Karpas-422 (cell line): ENCODE measurements around the gene HOXD9. TPM values are rescaled to one million over a fixed set of nuclear protein-coding genes. Genes with fewer than 3 reads are reported as not detected.

Experiments used
- DNase-seq: peaks from one replicate; pipeline ENCODE4 v3.0.0-alpha.2; 2015
- H2AFZ ChIP-seq: fragments of 200-600 bp; sonication (generic); 2 replicates; pipeline ENCODE4 v1.6.1; 2014; ENCODE audit warnings: antibody characterized with exemption, low read length, mixed read lengths
- H3K27ac ChIP-seq: fragments of 200-600 bp; sonication (generic); 2 replicates; pipeline ENCODE4 v1.5.1; 2014; ENCODE audit warnings: mild to moderate bottlenecking, low read length, moderate library complexity
- H3K27me3 ChIP-seq: fragments of 200-600 bp; sonication (generic); 2 replicates; pipeline ENCODE4 v1.6.1; 2014; ENCODE audit warnings: low read length, mixed read lengths
- H3K36me3 ChIP-seq: fragments of 200-600 bp; sonication (generic); 2 replicates; pipeline ENCODE4 v1.6.1; 2014; ENCODE audit warnings: low read length, mixed read lengths; ENCODE audit not compliant: insufficient read depth
- H3K4me1 ChIP-seq: fragments of 200-600 bp; sonication (generic); 2 replicates; pipeline ENCODE4 v1.6.1; 2014; ENCODE audit warnings: mild to moderate bottlenecking, low read length, mixed read lengths
- H3K4me2 ChIP-seq: fragments of 200-600 bp; sonication (generic); 2 replicates; pipeline ENCODE4 v1.6.1; 2014; ENCODE audit warnings: low read length, low read depth, mild to moderate bottlenecking; ENCODE audit not compliant: poor library complexity, severe bottlenecking
- H3K4me3 ChIP-seq: fragments of 200-600 bp; sonication (generic); 2 replicates; pipeline ENCODE4 v1.5.1; 2014; ENCODE audit warnings: mild to moderate bottlenecking, antibody characterized with exemption, low read length, mixed read lengths
- H3K79me2 ChIP-seq: fragments of 200-600 bp; sonication (generic); 2 replicates; pipeline ENCODE4 v1.6.1; 2014; ENCODE audit warnings: mild to moderate bottlenecking, low read length, mixed read lengths
- H3K9ac ChIP-seq: fragments of 200-600 bp; sonication (generic); 2 replicates; pipeline ENCODE4 v1.6.0; 2014; ENCODE audit warnings: low read length
- H3K9me2 ChIP-seq: fragments of 200-600 bp; sonication (generic), shearing (Covaris generic); replicated peaks from 2 replicates; pipeline ENCODE4 v1.6.0; 2014; ENCODE audit warnings: mild to moderate bottlenecking, low read length, moderate library complexity; ENCODE audit not compliant: insufficient read depth
- H3K9me3 ChIP-seq: fragments of 300-700, 200-600 bp; sonication (generic); 2 replicates; pipeline ENCODE4 v1.6.1; 2014; ENCODE audit warnings: low read length, mixed read lengths
- H4K20me1 ChIP-seq: fragments of 200-600 bp; sonication (generic); 2 replicates; pipeline ENCODE4 v1.6.1; 2014; ENCODE audit warnings: mild to moderate bottlenecking, antibody characterized with exemption, low read length, low read depth; ENCODE audit not compliant: insufficient read depth
- total RNA-seq: library from RNA; depleted of rRNA; stranded (reverse); fragments of >200 nt; shearing (Covaris generic); gene quantifications from 2 replicates; pipeline ENCODE4 v1.2.3, GENCODE V29; 2014; ENCODE audit warnings: low replicate concordance

HOXD9 gene
- total RNA-seq, 1 experiment from 2014 or later, result not detected

DNA sequence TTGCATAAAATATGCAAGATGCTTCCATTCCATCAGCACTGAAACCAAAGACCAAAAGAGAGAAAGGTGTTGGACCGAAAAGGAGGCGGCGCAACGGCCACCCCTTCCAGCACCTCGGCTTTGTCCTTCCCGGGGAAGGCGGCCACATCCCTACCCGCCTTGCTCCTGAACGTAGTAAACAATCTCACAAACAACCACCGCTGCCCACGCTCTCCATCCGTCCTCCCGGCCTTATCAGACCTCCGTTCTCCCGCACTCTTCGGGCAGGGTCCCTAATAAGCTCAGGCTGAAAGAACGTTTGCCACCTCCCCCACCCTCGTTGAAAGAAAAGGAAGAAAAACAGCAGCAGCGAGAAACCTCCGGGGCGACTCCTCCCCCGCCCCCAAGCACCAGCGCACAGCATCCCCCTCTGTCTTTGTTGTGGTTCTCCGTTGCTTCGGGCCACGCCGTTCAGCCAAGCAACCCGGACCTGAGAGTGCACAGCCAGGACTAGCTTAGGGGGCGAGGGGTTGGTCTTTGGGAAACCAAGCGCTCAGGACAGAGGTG is 43.2 kb upstream of the HOXD9 start:
- no peaks in the 10 kb centered on the region for H3K27me3 ChIP-seq
- no peaks in the 10 kb centered on the region for H3K4me1 ChIP-seq
- H3K9ac ChIP-seq, result no peak overlapping the region
- H3K36me3 ChIP-seq, result no peaks in the 10 kb centered on the region
- no peaks in the 10 kb centered on the region for H3K79me2 ChIP-seq
- H3K9me3 ChIP-seq, result no peaks in the 10 kb centered on the region
- no peak overlapping the region for H3K4me2 ChIP-seq
- H3K4me3 ChIP-seq, result no peak overlapping the region
- DNase-seq, result no peak
- no peaks in the 10 kb centered on the region for H3K9me2 ChIP-seq
- H2AFZ ChIP-seq, result no peak overlapping the region
- H4K20me1 ChIP-seq, result no peaks in the 10 kb centered on the region
- no peak overlapping the region for H3K27ac ChIP-seq

DNA sequence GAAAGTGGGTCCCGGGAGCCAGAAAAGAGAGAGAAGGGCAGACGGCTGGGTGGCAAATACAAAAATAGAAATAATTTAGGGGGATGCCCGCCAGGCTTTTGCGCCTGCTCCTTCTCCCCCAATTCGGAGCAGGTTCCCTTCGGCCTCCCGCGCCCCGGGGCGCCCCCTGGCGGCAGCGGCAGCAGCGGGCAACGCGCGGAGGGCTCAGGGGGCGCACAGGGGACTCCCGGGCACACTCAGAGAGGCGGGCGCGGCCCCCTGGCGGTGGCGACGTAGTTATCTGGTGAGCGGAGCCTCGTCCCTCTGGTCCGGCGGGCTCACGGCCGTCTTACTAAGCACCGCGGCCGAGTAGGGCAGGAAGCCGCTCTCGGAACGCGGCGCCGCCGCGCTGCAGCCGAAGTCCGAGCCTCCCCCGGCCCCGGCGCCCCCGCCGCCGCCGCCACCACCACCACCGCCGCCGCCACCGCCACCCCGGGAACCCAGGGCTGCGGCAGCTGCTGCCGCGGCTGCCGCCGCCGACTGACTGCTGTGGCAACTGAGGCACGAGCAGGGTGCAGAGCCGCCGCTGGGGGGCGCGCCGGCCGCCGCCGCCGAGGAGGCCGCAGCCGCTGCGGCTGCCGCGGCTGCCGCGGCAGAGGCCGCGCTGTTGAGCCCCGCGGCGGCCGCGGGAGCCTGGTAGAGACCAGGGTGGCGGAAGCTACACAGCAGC is 42.5 kb upstream of the HOXD9 start:
- H3K79me2 ChIP-seq, result no peaks in the 10 kb centered on the region
- no peaks in the 10 kb centered on the region for H3K27me3 ChIP-seq
- no peaks in the 10 kb centered on the region for H3K4me1 ChIP-seq
- no peaks in the 10 kb centered on the region for H4K20me1 ChIP-seq
- no peaks in the 10 kb centered on the region for H3K36me3 ChIP-seq
- no peaks in the 10 kb centered on the region for H3K9me3 ChIP-seq
- H3K27ac ChIP-seq, result no peak overlapping the region
- H2AFZ ChIP-seq, result no peak overlapping the region
- no peak overlapping the region for H3K9ac ChIP-seq
- H3K4me2 ChIP-seq, result no peak overlapping the region
- no peak for DNase-seq
- no peaks in the 10 kb centered on the region for H3K9me2 ChIP-seq
- H3K4me3 ChIP-seq, result no peak overlapping the region

DNA sequence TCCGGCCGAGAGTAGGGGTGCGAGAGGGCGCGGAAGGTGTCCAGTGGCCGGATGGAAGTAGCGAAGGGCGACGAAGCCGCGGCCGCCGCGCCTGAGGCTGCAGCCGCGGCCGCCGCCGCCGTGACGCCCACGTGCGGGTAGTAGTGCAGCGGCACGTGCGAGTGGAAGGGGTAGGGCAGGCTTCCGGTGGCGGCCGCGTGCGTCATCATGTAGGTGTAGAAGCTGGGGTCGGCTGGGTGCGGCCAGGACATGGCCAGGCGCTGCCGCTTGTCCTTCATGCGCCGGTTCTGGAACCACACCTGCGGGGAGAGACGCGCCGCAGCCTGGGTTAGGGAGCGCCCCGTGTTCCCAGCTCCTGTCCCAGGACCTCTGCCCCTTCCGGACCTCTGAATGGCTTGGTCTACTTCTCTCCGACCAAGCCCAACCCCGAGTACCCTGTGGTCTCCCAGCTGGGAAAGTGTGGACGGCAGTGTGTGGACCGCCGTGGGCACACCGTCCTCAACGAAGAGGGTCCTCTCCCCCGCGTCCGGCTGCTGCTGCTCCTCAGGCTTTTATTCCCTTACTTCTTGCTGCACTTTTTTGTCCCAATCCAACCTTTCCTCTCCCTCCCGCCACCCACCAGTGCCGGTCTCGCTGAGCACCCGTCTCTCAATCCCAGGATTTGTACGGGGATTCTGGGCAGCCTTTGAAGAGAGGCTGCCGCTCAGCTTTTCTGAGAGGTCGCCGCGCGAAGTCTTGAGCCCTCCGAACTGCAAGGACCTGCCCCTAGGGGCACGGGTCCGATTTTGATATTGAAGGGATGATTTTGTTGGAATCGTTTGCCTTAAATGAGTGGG is 41.8 kb upstream of the HOXD9 start:
- Histone ChIP-seq H3K27me3 (no peaks in the 10 kb centered on the region), H3K27ac (no peak overlapping the region), H3K4me2 (no peak overlapping the region), H3K9me2 (no peaks in the 10 kb centered on the region), H3K9me3 (no peaks in the 10 kb centered on the region), H3K4me3 (no peak overlapping the region), H2AFZ (no peak overlapping the region), H3K9ac (no peak overlapping the region), H3K4me1 (no peaks in the 10 kb centered on the region), H4K20me1 (no peaks in the 10 kb centered on the region), H3K36me3 (no peaks in the 10 kb centered on the region), H3K79me2 (no peaks in the 10 kb centered on the region)
- no peak for DNase-seq

DNA sequence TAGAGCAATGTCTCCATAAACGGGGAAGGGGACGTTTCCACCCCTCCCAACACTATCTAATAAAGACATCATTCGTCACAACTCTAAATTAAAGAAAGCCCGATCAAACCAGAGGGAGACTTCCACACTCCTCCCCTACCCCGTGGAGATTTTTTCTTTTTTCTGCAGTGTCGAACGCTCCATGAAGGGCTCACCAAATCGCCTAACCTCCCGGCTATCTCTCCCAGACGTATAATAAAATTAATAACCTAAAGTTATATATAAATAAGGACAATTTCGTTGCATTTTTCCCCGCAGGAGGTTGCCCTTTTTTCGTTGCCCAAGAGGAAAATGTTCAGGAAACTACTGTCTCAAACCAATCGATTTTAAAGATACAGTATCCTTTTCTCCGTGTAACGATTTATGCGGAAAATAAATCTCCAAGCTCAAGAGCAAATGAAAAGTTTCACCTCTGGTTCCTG is 41.1 kb upstream of the HOXD9 start:
- Histone ChIP-seq H3K4me2 (no peak overlapping the region), H3K4me3 (no peak overlapping the region), H3K9me3 (no peaks in the 10 kb centered on the region), H3K9me2 (no peaks in the 10 kb centered on the region), H3K36me3 (no peaks in the 10 kb centered on the region), H3K9ac (no peak overlapping the region), H4K20me1 (no peaks in the 10 kb centered on the region), H2AFZ (no peak overlapping the region), H3K27ac (no peak overlapping the region), H3K79me2 (no peaks in the 10 kb centered on the region), H3K27me3 (no peaks in the 10 kb centered on the region), H3K4me1 (no peaks in the 10 kb centered on the region)
- no peak for DNase-seq

DNA sequence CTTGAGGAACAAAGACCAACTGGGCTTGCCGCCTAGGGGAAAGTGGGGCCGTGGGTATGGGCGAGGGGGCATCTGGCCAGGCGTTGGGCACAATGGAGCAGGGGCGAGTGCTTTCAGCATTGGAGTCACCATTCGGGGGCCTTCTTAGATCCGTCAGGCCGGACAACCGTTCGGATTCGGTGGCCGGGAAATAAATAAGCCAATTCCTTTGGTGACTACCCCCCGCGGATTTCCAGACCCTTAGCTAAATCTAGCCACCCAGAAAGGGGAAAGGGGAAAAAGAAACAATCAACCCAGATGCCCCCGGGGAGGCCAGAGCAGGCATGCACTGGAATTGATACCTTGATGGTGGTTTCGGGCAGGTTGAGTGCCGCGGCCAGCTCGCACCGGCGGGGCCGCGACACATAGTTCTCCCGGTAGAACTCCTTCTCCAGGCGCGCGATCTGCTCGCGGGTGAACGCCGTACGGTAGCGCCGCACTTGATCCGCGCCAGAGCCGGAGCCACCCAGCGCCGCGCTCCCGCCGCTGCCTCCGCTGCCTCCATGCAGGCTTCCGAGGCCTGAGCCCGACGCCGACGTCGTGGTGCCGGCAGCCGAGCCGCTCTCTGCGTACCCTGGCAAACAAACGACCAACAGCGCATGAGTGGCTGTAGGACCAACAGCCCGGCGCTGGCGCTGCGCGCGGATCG is 40.5 kb upstream of the HOXD9 start:
- no peaks in the 10 kb centered on the region for H3K27me3 ChIP-seq
- DNase-seq, result no peak
- H3K9me3 ChIP-seq, result no peaks in the 10 kb centered on the region

DNA sequence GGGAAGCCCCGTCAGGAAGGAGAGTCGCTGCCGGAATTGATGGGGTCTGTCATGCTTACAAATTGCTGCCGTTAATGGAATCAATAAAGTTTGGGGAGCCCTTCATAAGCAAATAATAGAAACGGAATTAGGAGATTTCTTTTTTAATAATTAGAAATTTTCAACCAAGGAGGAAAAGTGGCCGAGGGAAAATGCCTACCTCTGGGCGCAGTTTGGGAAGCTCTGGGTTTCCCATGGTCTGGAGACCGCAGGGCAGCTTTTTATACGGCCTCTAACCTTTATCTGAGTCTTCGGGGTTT is 40.0 kb upstream of the HOXD9 start:
- Histone ChIP-seq H3K79me2 (no peaks in the 10 kb centered on the region), H3K4me1 (no peaks in the 10 kb centered on the region), H2AFZ (no peak overlapping the region), H3K4me2 (no peak overlapping the region), H4K20me1 (no peaks in the 10 kb centered on the region), H3K4me3 (no peak overlapping the region), H3K9ac (no peak overlapping the region), H3K9me3 (no peaks in the 10 kb centered on the region), H3K36me3 (no peaks in the 10 kb centered on the region), H3K9me2 (no peaks in the 10 kb centered on the region), H3K27me3 (no peaks in the 10 kb centered on the region), H3K27ac (no peak overlapping the region)
- no peak for DNase-seq

More for the DNA sequence above, 40.5 kb upstream of the HOXD9 start:
- Histone ChIP-seq H3K79me2 (no peaks in the 10 kb centered on the region), H2AFZ (no peak overlapping the region), H3K27ac (no peak overlapping the region), H3K4me2 (no peak overlapping the region), H3K4me3 (no peak overlapping the region), H3K4me1 (no peaks in the 10 kb centered on the region), H3K36me3 (no peaks in the 10 kb centered on the region), H3K9ac (no peak overlapping the region), H4K20me1 (no peaks in the 10 kb centered on the region), H3K9me2 (no peaks in the 10 kb centered on the region)

DNA sequence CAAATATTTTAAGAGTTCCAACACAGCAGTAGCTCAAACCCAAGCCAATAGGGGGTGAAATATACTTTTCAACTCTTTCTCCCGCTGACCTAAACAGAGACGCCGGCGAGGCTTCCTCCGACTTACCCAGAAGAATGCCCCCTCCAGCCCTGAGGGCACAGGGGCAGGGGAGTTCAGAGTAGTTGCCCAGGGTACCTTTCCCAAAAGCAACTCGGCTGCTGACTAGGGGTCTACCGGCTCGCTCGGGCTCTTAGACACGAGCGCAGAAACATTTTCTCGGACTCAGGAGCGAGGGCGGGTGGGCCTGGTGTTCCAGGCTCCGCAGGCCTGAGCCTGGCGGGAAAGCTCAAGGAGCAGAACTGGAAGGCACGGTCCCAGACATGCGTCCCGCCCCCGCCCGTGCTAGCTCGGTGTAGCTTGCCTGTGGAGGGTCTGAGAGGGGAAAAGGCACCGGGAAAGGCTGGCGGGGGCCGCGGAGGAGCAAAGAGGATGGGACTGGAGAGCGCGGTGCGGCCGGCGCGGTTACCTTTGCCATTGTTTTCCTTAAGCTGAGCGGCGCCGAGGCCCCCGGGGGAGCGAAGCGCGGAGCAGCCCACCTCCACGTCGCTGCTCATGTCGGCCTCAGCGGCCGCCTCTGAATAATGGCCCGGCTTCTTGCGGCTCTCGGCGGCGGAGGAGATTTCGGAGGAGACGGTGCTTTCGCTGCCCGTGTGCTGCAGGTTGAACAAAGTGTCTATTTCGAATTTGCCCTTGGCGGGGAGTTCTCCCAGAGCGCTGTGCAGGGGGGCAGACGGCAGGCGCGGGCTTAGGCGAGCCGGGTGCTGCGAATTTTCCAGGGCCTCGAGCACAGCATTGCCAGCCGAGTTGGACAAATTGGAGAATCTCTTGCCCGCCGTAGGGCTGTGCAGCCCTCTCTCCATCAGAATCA is 39.4 kb upstream of the HOXD9 start:
- no peak overlapping the region for H3K9ac ChIP-seq
- no peaks in the 10 kb centered on the region for H3K9me2 ChIP-seq
- H3K27me3 ChIP-seq, result no peaks in the 10 kb centered on the region
- no peaks in the 10 kb centered on the region for H3K9me3 ChIP-seq
- no peak overlapping the region for H2AFZ ChIP-seq
- no peaks in the 10 kb centered on the region for H4K20me1 ChIP-seq
- H3K4me1 ChIP-seq, result no peaks in the 10 kb centered on the region
- DNase-seq, result no peak
- H3K4me3 ChIP-seq, result no peak overlapping the region
- no peaks in the 10 kb centered on the region for H3K36me3 ChIP-seq
- no peak overlapping the region for H3K27ac ChIP-seq
- H3K79me2 ChIP-seq, result no peaks in the 10 kb centered on the region
- no peak overlapping the region for H3K4me2 ChIP-seq
